ENCODE measurements around the gene EGFR.

- TF ChIP-seq CTCF (IDR thresholded peaks at IDR 0.05; ENCODE audit: poor library complexity, severe bottlenecking) (no peak), POLR2AphosphoS5 (IDR thresholded peaks at IDR 0.05) (no peak), REST (IDR thresholded peaks at IDR 0.05; ENCODE audit: borderline replicate concordance) (no peak)
Observed at GRCh38 chr7:55055479-55055878, 36.7 kb downstream of the EGFR start.

All from neural cell (in vitro differentiated cells).